ENCODE measurements around the gene POLR1A.

GRCh38 chr2:86068648-86069047 is 37.0 kb downstream of the POLR1A start:
- no peak for TF ChIP-seq CTCF (IDR thresholded peaks at IDR 0.05)
- no peak for TF ChIP-seq EP300 (IDR thresholded peaks at IDR 0.05)
